Ovary (tissue), 9 donors: ENCODE results near the gene ATG2A. TPM values are rescaled to one million over a fixed set of nuclear protein-coding genes. Genes with fewer than 3 reads are reported as not detected.
A peak's percentile ranks its signal among the peaks of the same experiment; 100 is the strongest.

Experiments
- DNase-seq, 5 donors: peaks; one replicate each; pipeline ENCODE4 v3.0.0-alpha.2; 2019 to 2020
- H3K27ac ChIP-seq, 2 donors: fragments of 200-600 bp; one replicate each; pipeline versions ENCODE4 v1.5.1 to v1.8.0; 2019 to 2022
- H3K27me3 ChIP-seq: fragments of 200-600 bp; one replicate; pipeline ENCODE4 v1.8.0; 2022
- H3K36me3 ChIP-seq: fragments of 200-600 bp; sonication (generic); one replicate; pipeline ENCODE4 v1.5.1; 2019
- H3K4me1 ChIP-seq: one replicate; pipeline ENCODE4 v1.8.1; 2013; ENCODE audit warnings: mild to moderate bottlenecking, moderate library complexity; ENCODE audit not compliant: insufficient read depth
- H3K4me3 ChIP-seq: fragments of 200-600 bp; sonication (generic); one replicate; pipeline ENCODE4 v1.5.1; 2017
- H3K9me3 ChIP-seq, 2 donors: fragments of 200-600 bp in 1 of 2; sonication (generic) in 1 of 2; one replicate each; pipeline versions ENCODE4 v1.5.1 to v1.8.1; 2013 to 2019; ENCODE audit warnings: mild to moderate bottlenecking in 1 of 2, moderate library complexity in 1 of 2
- EP300 ChIP-seq: sonication (generic); formaldehyde crosslinking; IDR thresholded peaks from one replicate; pipeline ENCODE4 v1.6.1; 2017; ENCODE audit warnings: antibody characterized with exemption
- POLR2A ChIP-seq: fragments of 450-650 bp; IDR thresholded peaks from one replicate; pipeline ENCODE4 v1.6.1; 2017; ENCODE audit warnings: antibody characterized with exemption, mild to moderate bottlenecking, moderate library complexity
- WGBS, 3 donors: extraction: QIAGEN DNeasy Blood & Tissue Kit in 1 of 3; methylation state at CpG; one replicate each; pipeline versions ENCODE4 v1.1.5 to v1.1.7; 2013 to 2017; 5-methylcytosine and 5-hydroxymethylcytosine counted together
- intact Hi-C, 4 donors: fragments of 100-400 bp; cut with DNase I; formaldehyde crosslinking; loops; one replicate each; pipeline versions ENCODE4 v1.11.0 to v1.15.1; 2022 to 2023
- polyA plus RNA-seq, 2 donors: library from polyadenylated mRNA; stranded (reverse); fragments of 200-250 nt in 1 of 2; fragments of 350-450 nt in 1 of 2; fragmentation: Illumina TruSeq in 1 of 2; extraction: RNeasy Lipid Tissue Mini Kit (QIAGEN cat#74804) in 1 of 2; gene quantifications; one replicate each; pipeline ENCODE4 v1.2.3, GENCODE V29; 2013 to 2014
- total RNA-seq, 7 donors: library from RNA; depleted of rRNA in 2 of 7; stranded (reverse); fragments of >200 nt in 2 of 7; fragmentation: NEBNext Ultra II Directional in 3 of 7; extraction: Animal tissue kit (Norgen Biotek cat#: 25700) in 3 of 7; gene quantifications; one replicate each; pipeline versions ENCODE4 v1.1.0 to v1.2.4, GENCODE V29; 2016 to 2023
- TF ChIP-seq, protein P1 (sequence below), 3 donors: fragments of 450-650 bp in 2 of 3; fragments of 200-600 bp in 1 of 3; IDR thresholded peaks; one replicate each; pipeline versions ENCODE4 v1.5.1 to v1.8.0; 2016 to 2022; ENCODE audit warnings: antibody characterized with exemption in 3 of 3, mild to moderate bottlenecking in 1 of 3
- donor health status: DM: no; HTN: no; CAD: no; lungs with moderate emphysema.
- donor health status: DM: no; HTN: no; CAD: no.
- donor health status: Bipolar disorder and iron deficiency.
- donor health status: DM: yes; HTN: yes; CAD: no.
- donor health status: DM: no; HTN: no; CAD: no.
- donor health status: DM: yes; HTN: yes; CAD: no.

ATG2A gene
- total and polyA plus RNA-seq, 9 donors, result 2.2 to 40.1 (median 27.8) TPM

DNA sequence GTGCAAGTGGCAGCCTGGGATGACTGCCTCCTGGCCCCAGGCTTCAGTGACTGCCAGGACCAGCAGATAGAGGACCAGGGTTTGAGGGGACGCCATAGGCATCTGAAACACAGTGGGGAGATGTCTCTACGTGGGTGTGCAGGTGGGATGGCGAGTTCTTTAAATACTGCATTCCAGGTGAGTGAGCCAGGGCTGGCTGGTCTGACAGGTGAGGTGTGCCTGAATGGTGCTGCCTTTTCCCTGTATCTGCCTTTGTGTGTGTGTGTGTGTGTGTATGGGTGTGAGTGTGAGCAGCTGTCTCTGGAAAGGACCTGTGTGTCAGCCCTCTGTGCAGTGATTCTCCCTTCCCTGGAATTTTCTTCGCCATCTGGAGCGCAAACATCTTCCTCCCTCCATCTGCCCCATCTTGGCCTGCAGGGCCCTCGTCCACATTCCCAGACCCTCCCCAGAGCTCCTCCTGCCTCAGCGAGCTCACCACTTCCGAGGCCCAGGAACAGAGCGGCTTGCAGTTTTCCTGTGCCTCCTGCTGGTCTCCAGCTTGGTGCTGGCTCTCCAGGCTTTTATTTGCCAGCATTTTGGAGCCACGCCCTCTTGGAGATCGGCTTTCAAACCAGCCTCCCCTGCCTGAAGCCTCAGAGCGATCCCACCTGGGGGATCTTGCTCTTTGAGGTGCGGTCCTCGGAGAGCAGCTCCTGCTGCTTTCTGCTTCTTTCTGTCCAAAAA lies 18.5 kb upstream of the ATG2A start, which contains the start of gene GPHA2:
GPHA2 (minus strand) TSS at position 535 of the 723 bp plus-strand sequence; CDS start at position 102, 433 bp downstream.
- Histone ChIP-seq H3K36me3 (no peaks in the 10 kb centered on the region), H3K27me3 (no peaks in the 10 kb centered on the region), H3K27ac (peak within 1 kb of the TSS; percentile 12 to 50), H3K4me1 (peaks cover 7% of the 10 kb centered on the region), H3K4me3 (no peak within 1 kb of the TSS), H3K9me3 (no peaks in the 10 kb centered on the region)
- intact Hi-C loops, result loop anchor here in 1 of 4 donors (10.0 kb wide), 1 partner anchor 49 kb away; no protein-coding TSS in a partner anchor
- TF ChIP-seq, protein P1, sequence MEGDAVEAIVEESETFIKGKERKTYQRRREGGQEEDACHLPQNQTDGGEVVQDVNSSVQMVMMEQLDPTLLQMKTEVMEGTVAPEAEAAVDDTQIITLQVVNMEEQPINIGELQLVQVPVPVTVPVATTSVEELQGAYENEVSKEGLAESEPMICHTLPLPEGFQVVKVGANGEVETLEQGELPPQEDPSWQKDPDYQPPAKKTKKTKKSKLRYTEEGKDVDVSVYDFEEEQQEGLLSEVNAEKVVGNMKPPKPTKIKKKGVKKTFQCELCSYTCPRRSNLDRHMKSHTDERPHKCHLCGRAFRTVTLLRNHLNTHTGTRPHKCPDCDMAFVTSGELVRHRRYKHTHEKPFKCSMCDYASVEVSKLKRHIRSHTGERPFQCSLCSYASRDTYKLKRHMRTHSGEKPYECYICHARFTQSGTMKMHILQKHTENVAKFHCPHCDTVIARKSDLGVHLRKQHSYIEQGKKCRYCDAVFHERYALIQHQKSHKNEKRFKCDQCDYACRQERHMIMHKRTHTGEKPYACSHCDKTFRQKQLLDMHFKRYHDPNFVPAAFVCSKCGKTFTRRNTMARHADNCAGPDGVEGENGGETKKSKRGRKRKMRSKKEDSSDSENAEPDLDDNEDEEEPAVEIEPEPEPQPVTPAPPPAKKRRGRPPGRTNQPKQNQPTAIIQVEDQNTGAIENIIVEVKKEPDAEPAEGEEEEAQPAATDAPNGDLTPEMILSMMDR (IDR thresholded peaks at IDR 0.05), result no peak
- TF ChIP-seq POLR2A (no peak), EP300 (no peak)
- peak; percentile 48 to 75 (median 61) for DNase-seq
- 25 to 26% (median 26%) methylated on average over 14 of the region's 14 CpGs for WGBS, 3 donors

DNA sequence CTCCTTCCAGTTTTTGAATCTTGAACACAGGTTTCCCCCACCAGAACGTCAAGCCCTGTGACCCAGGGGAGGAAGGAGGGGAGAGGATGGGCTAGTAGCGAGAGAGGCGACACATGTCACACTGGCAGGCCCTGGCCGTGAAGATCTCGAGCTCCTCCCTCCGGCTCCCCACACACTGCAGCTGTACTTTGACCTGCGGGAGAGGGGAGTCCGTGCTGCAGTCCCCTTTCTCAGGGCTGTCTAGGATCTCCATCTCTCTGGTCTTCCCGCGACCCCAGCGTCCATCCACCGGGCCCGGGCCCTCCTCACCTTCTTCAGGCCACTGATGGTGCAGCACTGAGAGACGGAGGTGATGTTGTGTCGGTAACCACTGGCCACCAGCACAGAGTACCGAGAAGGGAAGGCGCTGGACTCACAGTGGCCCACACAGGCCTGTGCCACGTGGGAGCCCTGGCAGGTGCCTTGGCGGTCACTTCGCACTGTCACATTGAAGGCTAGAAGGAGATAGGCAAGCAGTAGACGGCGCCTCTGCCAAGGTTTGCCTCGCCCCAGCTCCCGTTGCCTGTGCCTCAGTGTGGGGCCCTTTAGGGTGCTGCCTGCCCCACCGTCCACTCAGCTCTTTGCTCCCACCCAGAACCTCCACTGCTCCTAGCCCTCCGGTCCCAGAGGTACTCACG lies 17.8 kb upstream of the ATG2A start:
- no peak for TF ChIP-seq EP300
- TF ChIP-seq, protein P1 (IDR thresholded peaks at IDR 0.05), result no peak
- no peak for TF ChIP-seq POLR2A
- Histone ChIP-seq H3K9me3 (no peaks in the 10 kb centered on the region), H3K36me3 (no peaks in the 10 kb centered on the region), H3K4me3 (no peak overlapping the region), H3K27me3 (no peaks in the 10 kb centered on the region), H3K4me1 (peaks cover 6% of the 10 kb centered on the region), H3K27ac (no peak overlapping the region)
- intact Hi-C loops, result loop anchor here in 1 of 4 donors (10.0 kb wide), 1 partner anchor 50 kb away; no protein-coding TSS in a partner anchor
- no peak for DNase-seq
- 76 to 80% (median 79%) methylated on average over 23 to 27 of the region's 27 CpGs for WGBS, 3 donors

DNA sequence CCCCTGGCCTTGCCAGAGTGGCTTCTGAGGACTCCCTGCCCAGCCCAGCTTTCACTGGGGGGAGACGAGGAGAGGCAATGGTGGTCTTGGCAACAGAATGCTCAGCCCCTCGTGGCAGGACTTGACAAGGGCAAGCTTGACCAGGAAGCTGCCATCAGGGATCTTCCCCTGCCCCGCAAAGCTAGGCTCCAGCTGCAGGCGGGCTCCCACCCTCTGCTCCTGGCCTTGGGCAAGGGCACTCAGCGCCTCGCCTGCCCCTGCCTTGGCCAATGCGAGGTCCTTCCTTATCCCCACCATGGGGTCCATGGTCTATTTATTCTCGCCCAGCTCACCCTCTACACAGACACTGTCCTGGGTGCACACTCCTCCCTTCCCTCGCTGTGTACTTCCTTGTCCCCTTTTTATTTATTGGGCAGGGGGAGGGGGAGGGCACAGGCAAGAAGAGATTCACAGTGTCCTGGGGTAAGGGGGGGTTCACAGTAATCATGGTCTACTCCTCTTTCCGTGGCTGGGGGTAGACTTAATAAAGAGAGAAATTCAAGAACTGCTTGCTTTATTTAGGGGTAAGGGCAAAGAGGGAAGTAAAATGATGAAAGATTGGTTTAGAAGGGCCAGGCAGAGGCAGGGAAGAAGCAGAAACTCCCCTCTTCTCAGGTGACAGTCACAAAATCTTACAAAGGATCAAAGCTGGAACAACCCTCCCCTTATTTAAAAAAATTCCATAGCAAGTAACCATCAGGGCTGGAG lies 17.1 kb upstream of the ATG2A start:
- no peak overlapping the region for H3K27ac ChIP-seq
- no peaks in the 10 kb centered on the region for H3K27me3 ChIP-seq
- no peaks in the 10 kb centered on the region for H3K36me3 ChIP-seq
- intact Hi-C loops, result loop anchor here in 1 of 4 donors (10.0 kb wide), 1 partner anchor 51 kb away; no protein-coding TSS in a partner anchor
- TF ChIP-seq POLR2A (no peak), EP300 (no peak)
- TF ChIP-seq, protein P1 (IDR thresholded peaks at IDR 0.05), result no peak
- peaks cover 5% of the 10 kb centered on the region for H3K4me1 ChIP-seq
- H3K9me3 ChIP-seq, result no peaks in the 10 kb centered on the region
- 82 to 88% (median 86%) methylated on average over 10 of the region's 10 CpGs for WGBS, 3 donors
- DNase-seq, result no peak
- no peak overlapping the region for H3K4me3 ChIP-seq
